GM19455 (cell line): Measurements from ENCODE around the gene ATP6V0A1.
"Not testable (repeated sequence)": the region's sequence is repeated elsewhere in the genome, so short reads cannot be mapped to it uniquely, and the experiment has no call there.

Experiments used
- ATAC-seq: cut with Tn5 transposase; IDR thresholded peaks from one replicate; pipeline ENCODE4 v1.9.1; 2021; ENCODE audit not compliant: unreplicated experiment

The ATP6V0A1 gene

GRCh38 chr17:42537156-42537805, 78.6 kb downstream of the ATP6V0A1 start:
- ATAC-seq: no peak

- no peak for ATAC-seq
Observed at GRCh38 chr17:42537826-42538451, 79.3 kb downstream of the ATP6V0A1 start.

GRCh38 chr17:42538482-42538881, 79.8 kb downstream of the ATP6V0A1 start:
- ATAC-seq: no peak

- ATAC-seq: not testable (repeated sequence)
Observed at GRCh38 chr17:42540558-42540957, 81.9 kb downstream of the ATP6V0A1 start.

- no peak for ATAC-seq
Observed at GRCh38 chr17:42541041-42541833, 82.6 kb downstream of the ATP6V0A1 start.

- ATAC-seq: no peak
Observed at GRCh38 chr17:42543190-42544079, 84.8 kb downstream of the ATP6V0A1 start.

- ATAC-seq: no peak
Observed at GRCh38 chr17:42544874-42545283, 86.2 kb downstream of the ATP6V0A1 start.

GRCh38 chr17:42545755-42546505, 87.3 kb downstream of the ATP6V0A1 start:
- not testable (repeated sequence) for ATAC-seq

GRCh38 chr17:42547001-42547461, 88.4 kb downstream of the ATP6V0A1 start:
- ATAC-seq: no peak

- no peak for ATAC-seq
Observed at GRCh38 chr17:42547698-42548069, 89.0 kb downstream of the ATP6V0A1 start.

- peak; percentile 59 for ATAC-seq
Observed at GRCh38 chr17:42548070-42548837, 89.6 kb downstream of the ATP6V0A1 start.

GRCh38 chr17:42548993-42549755, 90.5 kb downstream of the ATP6V0A1 start:
- no peak for ATAC-seq

- not testable (repeated sequence) for ATAC-seq
Observed at GRCh38 chr17:42552736-42553135, 94.1 kb downstream of the ATP6V0A1 start, which contains the start of gene HSD17B1. TSS of gene HSD17B1 (plus strand) at chr17:42552923. CDS start at chr17:42552934, 11 bp downstream.

GRCh38 chr17:42553161-42553818, 94.6 kb downstream of the ATP6V0A1 start:
- ATAC-seq: no peak

GRCh38 chr17:42553866-42554249, 95.2 kb downstream of the ATP6V0A1 start:
- no peak for ATAC-seq

- ATAC-seq: peak; percentile 79
Observed at GRCh38 chr17:42554250-42555121, 95.8 kb downstream of the ATP6V0A1 start.

GRCh38 chr17:42555122-42555622, 96.5 kb downstream of the ATP6V0A1 start:
- ATAC-seq: no peak
